A549 (cell line): ENCODE results near the gene TRPV6. TPM values are rescaled to one million over a fixed set of nuclear protein-coding genes. Genes with fewer than 3 reads are reported as not detected.

Source experiments
- ATAC-seq, 2 experiments: fragments of 200-7000 bp in 1 of 2; fragments of >200 bp in 1 of 2; cut with Nextera tagmentation in 1 of 2; cut with Tn5 transposase in 1 of 2; 3 replicates each; pipeline versions ENCODE4 v1.8.0 to v1.9.1; 2018 to 2020; ENCODE audit warnings: mild to moderate bottlenecking in 1 of 2, moderate library complexity in 1 of 2
- CTCF ChIA-PET: fragments of 300-600 bp; sonication (Branson Sonifier 250); formaldehyde crosslinking; extraction: SDS; loops from one replicate; lab custom pipeline; 2021; ENCODE audit warnings: antibody characterized with exemption, inconsistent platforms; lab: Yijun Ruan, JAX
- POLR2A ChIA-PET: fragments of 350-600 bp; formaldehyde crosslinking; extraction: SDS; loops from one replicate; lab custom pipeline; 2021; ENCODE audit warnings: antibody characterized with exemption, inconsistent platforms; lab: Yijun Ruan, JAX
- DNase-seq, 2 experiments: peaks; one replicate each; pipeline versions ENCODE4 v3.0.0 to v3.0.0-alpha.2; 2011 to 2016; ENCODE audit warnings: low read depth in 1 of 2, low spot score in 1 of 2
- FAIRE-seq: peaks from 2 replicates; lab custom pipeline; 2011; peaks lifted over from hg19 to GRCh38; lab: Jason Lieb, UNC
- H3K27ac ChIP-seq, 2 experiments: fragments of >200 bp; sonication (Bioruptor Twin); formaldehyde crosslinking; 3 replicates each; pipeline ENCODE4 v1.5.1; 2016 to 2017
- H3K4me1 ChIP-seq: fragments of >200 bp; sonication (Bioruptor Twin); formaldehyde crosslinking; 3 replicates; pipeline ENCODE4 v1.6.1; 2016
- H3K4me2 ChIP-seq: fragments of >200 bp; sonication (Bioruptor Twin); formaldehyde crosslinking; 3 replicates; pipeline ENCODE4 v1.6.1; 2016
- H3K4me3 ChIP-seq: fragments of >200 bp; sonication (Bioruptor Twin); formaldehyde crosslinking; 3 replicates; pipeline ENCODE4 v1.5.1; 2016
- H3K9me3 ChIP-seq: fragments of >200 bp; sonication (Bioruptor Twin); formaldehyde crosslinking; 3 replicates; pipeline ENCODE4 v1.6.1; 2016
- BCL3 ChIP-seq: fragments of >200 bp; sonication (Bioruptor Twin); formaldehyde crosslinking; IDR thresholded peaks from 3 replicates; pipeline ENCODE4 v1.6.1; 2016
- CEBPB ChIP-seq, 2 experiments: fragments of >200 bp in 1 of 2; sonication (Bioruptor Twin) in 1 of 2; formaldehyde crosslinking in 1 of 2; IDR thresholded peaks; 2 replicates each; pipeline ENCODE4 v1.6.1; 2012 to 2016
- CHD4 ChIP-seq: fragments of 200-600 bp; sonication (generic); IDR thresholded peaks from 2 replicates; pipeline ENCODE4 v1.6.1; 2016; ENCODE audit warnings: antibody characterized with exemption, mild to moderate bottlenecking, borderline replicate concordance
- EHMT2 ChIP-seq: fragments of 200-600 bp; sonication (generic); IDR thresholded peaks from 2 replicates; pipeline ENCODE4 v1.6.1; 2016; ENCODE audit warnings: antibody characterized with exemption, low read depth, mild to moderate bottlenecking, moderate library complexity
- EP300 ChIP-seq, 2 experiments: fragments of >200 bp; sonication (Bioruptor Twin); formaldehyde crosslinking; IDR thresholded peaks; 2 replicates in 1 of 2; 3 replicates in 1 of 2; pipeline ENCODE4 v1.6.1; 2016 to 2017
- FOSB ChIP-seq: fragments of 250-450 bp; sonication (Bioruptor Pico); IDR thresholded peaks from 2 replicates; pipeline ENCODE4 v1.5.0; 2020; ENCODE audit warnings: mild to moderate bottlenecking, moderate library complexity
- HEYL ChIP-seq: fragments of 250-450 bp; sonication (Bioruptor Pico); IDR thresholded peaks from 2 replicates; pipeline ENCODE4 v1.8.0; 2021; ENCODE audit warnings: mild to moderate bottlenecking, moderate library complexity
- HMGXB4 ChIP-seq: fragments of 250-450 bp; sonication (Bioruptor Pico); IDR thresholded peaks from 2 replicates; pipeline ENCODE4 v1.5.0; 2021; ENCODE audit warnings: mild to moderate bottlenecking, moderate library complexity, borderline replicate concordance
- JUN ChIP-seq, 2 experiments: fragments of >200 bp; sonication (Bioruptor Twin); formaldehyde crosslinking; IDR thresholded peaks; 2 replicates in 1 of 2; 3 replicates in 1 of 2; pipeline ENCODE4 v1.6.1; 2016 to 2017
- JUNB ChIP-seq: fragments of >200 bp; sonication (Bioruptor Twin); formaldehyde crosslinking; IDR thresholded peaks from 2 replicates; pipeline ENCODE4 v1.6.1; 2016
- KDM1A ChIP-seq: fragments of 200-600 bp; sonication (generic); IDR thresholded peaks from 2 replicates; pipeline ENCODE4 v1.6.1; 2016; ENCODE audit warnings: low read depth, mild to moderate bottlenecking
- KDM5A ChIP-seq: fragments of 200-600 bp; sonication (generic); IDR thresholded peaks from 2 replicates; pipeline ENCODE4 v1.6.1; 2016; ENCODE audit warnings: antibody characterized with exemption, mild to moderate bottlenecking
- MAX ChIP-seq: IDR thresholded peaks from 2 replicates; pipeline ENCODE4 v1.6.1; 2012
- MAZ ChIP-seq: fragments of 150-350 bp; IDR thresholded peaks from 2 replicates; pipeline ENCODE4 v1.6.1; 2014; ENCODE audit warnings: antibody characterized with exemption, low read depth, low read length, borderline replicate concordance
- NPAS2 ChIP-seq: fragments of 250-450 bp; sonication (Bioruptor Pico); IDR thresholded peaks from 2 replicates; pipeline ENCODE4 v1.8.0; 2022; ENCODE audit warnings: mild to moderate bottlenecking, moderate library complexity, borderline replicate concordance
- NR3C1 ChIP-seq: fragments of >200 bp; sonication (Bioruptor Twin); formaldehyde crosslinking; IDR thresholded peaks from 3 replicates; pipeline ENCODE4 v1.6.1; 2017
- PBX3 ChIP-seq: IDR thresholded peaks from 2 replicates; pipeline ENCODE4 v1.6.1; 2012
- POLR2AphosphoS2 ChIP-seq: conservative IDR thresholded peaks from 2 replicates; pipeline ENCODE4 v1.6.1; 2012; ENCODE audit warnings: low read length, improper control_type of control experiment, inconsistent platforms
- RAD21 ChIP-seq, 2 experiments: fragments of >200 bp in 1 of 2; sonication (Bioruptor Twin) in 1 of 2; formaldehyde crosslinking in 1 of 2; IDR thresholded peaks in 1 of 2; conservative IDR thresholded peaks in 1 of 2; 2 replicates in 1 of 2; 3 replicates in 1 of 2; pipeline ENCODE4 v1.6.1; 2012 to 2018; ENCODE audit warnings: inconsistent platforms in 1 of 2
- RARB ChIP-seq: fragments of 250-450 bp; sonication (Bioruptor Pico); IDR thresholded peaks from 2 replicates; pipeline ENCODE4 v1.8.0; 2021; ENCODE audit warnings: mild to moderate bottlenecking, moderate library complexity
- RCOR1 ChIP-seq: fragments of 150-350 bp; IDR thresholded peaks from 2 replicates; pipeline ENCODE4 v1.6.1; 2014; ENCODE audit warnings: antibody characterized with exemption, low read length, low read depth
- RFX5 ChIP-seq: fragments of 450-650 bp; IDR thresholded peaks from 2 replicates; pipeline ENCODE4 v1.7.1; 2014; ENCODE audit warnings: antibody characterized with exemption, mild to moderate bottlenecking, moderate library complexity
- RNF2 ChIP-seq: fragments of 200-600 bp; sonication (generic); IDR thresholded peaks from 2 replicates; pipeline ENCODE4 v1.6.1; 2016; ENCODE audit warnings: low read depth, mild to moderate bottlenecking, antibody characterized with exemption, moderate library complexity, borderline replicate concordance
- SREBF2 ChIP-seq: fragments of 450-650 bp; IDR thresholded peaks from 2 replicates; pipeline ENCODE4 v1.6.1; 2014; ENCODE audit warnings: mild to moderate bottlenecking, moderate library complexity
- TFCP2L1 ChIP-seq: fragments of 250-450 bp; sonication (Bioruptor Pico); IDR thresholded peaks from 2 replicates; pipeline ENCODE4 v1.5.0; 2021; ENCODE audit warnings: mild to moderate bottlenecking
- ZC3H11A ChIP-seq: fragments of 450-650 bp; IDR thresholded peaks from 2 replicates; pipeline ENCODE4 v1.6.1; 2014; ENCODE audit warnings: antibody characterized with exemption, mild to moderate bottlenecking
- ZFP36 ChIP-seq: fragments of 450-650 bp; IDR thresholded peaks from 2 replicates; pipeline ENCODE4 v1.6.1; 2014; ENCODE audit warnings: borderline replicate concordance; ENCODE audit not compliant: partially characterized antibody
- WGBS: methylation state at CpG from one replicate; pipeline ENCODE4 v1.1.6; 2017; ENCODE audit errors: missing lambda C conversion rate; 5-methylcytosine and 5-hydroxymethylcytosine counted together
- polyA plus RNA-seq, 4 experiments: library from polyadenylated mRNA; depleted of rRNA in 3 of 4; stranded (reverse); fragments of >200 nt; fragmentation: RNase III in 1 of 4; extraction: RNeasy Plus Mini Kit Qiagen cat#74134 plus additional on column Dnase treatment in 1 of 4; gene quantifications; 2 replicates in 3 of 4; 3 replicates in 1 of 4; pipeline ENCODE4 v1.2.3, GENCODE V29; 2011 to 2017

The TRPV6 gene
- polyA plus RNA-seq, 2 of the 4 experiments (the other 2 are of a cell fraction) = not detected

GRCh38 chr7:142868188-142868985 lies 17.2 kb downstream of the TRPV6 start:
- CTCF ChIA-PET = interaction anchor here (0.9 to 1.4 kb wide), 5 partner anchors 14 to 347 kb away, joined by 3 to 5 read pairs (median 3); partner anchors contain the start of gene EPHB6
- POLR2A ChIA-PET = no interaction called here
- ATAC-seq = no peak

GRCh38 chr7:142867398-142868187 lies 18.0 kb downstream of the TRPV6 start:
- CTCF ChIA-PET = interaction anchor here (1.0 to 5.2 kb wide), 12 partner anchors 9 to 331 kb away, joined by 3 to 40 read pairs (median 4); partner anchors contain the start of gene EPHB6
- 66% methylated on average over 12 of the region's 18 CpGs for WGBS

More at GRCh38 chr7:142868188-142868985, 17.2 kb downstream of the TRPV6 start:
- WGBS = 32% methylated on average over 25 of the region's 31 CpGs
- no peak overlapping the region for H3K4me3 ChIP-seq
- H3K9me3 ChIP-seq = no peaks in the 10 kb centered on the region
- FAIRE-seq (no peak), DNase-seq (no peak)
- no peak overlapping the region for H3K4me2 ChIP-seq
- no peak overlapping the region for H3K27ac ChIP-seq
- TF ChIP-seq PBX3 (no peak), HMGXB4 (CRISPR knock-in tag) (no peak), MAX (no peak), RARB (CRISPR knock-in tag) (no peak), NR3C1 (no peak), ZC3H11A (no peak), ZFP36 (no peak), CHD4 (no peak), JUNB (no peak), KDM5A (no peak)
- no peaks in the 10 kb centered on the region for H3K4me1 ChIP-seq

GRCh38 chr7:142867097-142867378 lies 18.5 kb downstream of the TRPV6 start:
- ChIA-PET POLR2A (no interaction called here), CTCF (interaction anchor here (1.0 to 5.2 kb wide), 16 partner anchors 8 to 353 kb away, joined by 3 to 40 read pairs (median 4); partner anchors contain the start of genes EPHB6 and TRPV5)
- Histone ChIP-seq H3K4me2 (no peak overlapping the region), H3K27ac (no peak overlapping the region), H3K9me3 (no peaks in the 10 kb centered on the region), H3K4me3 (no peak overlapping the region), H3K4me1 (no peaks in the 10 kb centered on the region)
- DNase-seq = no peak
- no peak for ATAC-seq
- FAIRE-seq = no peak
- WGBS = 6% methylated on average over 4 of the region's 4 CpGs
- no peak for TF ChIP-seq MAZ
- no peak for TF ChIP-seq BCL3
- no peak for TF ChIP-seq RAD21 (conservative IDR thresholded peaks at IDR 0.05 in 1 of 2, IDR thresholded peaks at IDR 0.05 in 1 of 2)
- TF ChIP-seq CEBPB (IDR thresholded peaks at IDR 0.05) = no peak
- no peak for TF ChIP-seq RNF2
- TF ChIP-seq JUN (IDR thresholded peaks at IDR 0.05) = no peak
- no peak for TF ChIP-seq FOSB (CRISPR knock-in tag)
- no peak for TF ChIP-seq EHMT2
- TF ChIP-seq RFX5 = no peak
- no peak for TF ChIP-seq HEYL (CRISPR knock-in tag)
- no peak for TF ChIP-seq SREBF2
- no peak for TF ChIP-seq NPAS2 (CRISPR knock-in tag)
- no peak for TF ChIP-seq PBX3
- TF ChIP-seq POLR2AphosphoS2 = no peak
- no peak for TF ChIP-seq TFCP2L1 (CRISPR knock-in tag)
- TF ChIP-seq KDM1A = no peak
- no peak for TF ChIP-seq EP300 (IDR thresholded peaks at IDR 0.05)
- TF ChIP-seq RCOR1 = no peak

More at GRCh38 chr7:142867398-142868187, 18.0 kb downstream of the TRPV6 start:
- no peaks in the 10 kb centered on the region for H3K4me1 ChIP-seq
- no peak for FAIRE-seq
- TF ChIP-seq CHD4 (no peak), MAZ (no peak), CEBPB (IDR thresholded peaks at IDR 0.05) (no peak)
- TF ChIP-seq, all 56 proteins: peak for 0
- Histone ChIP-seq H3K4me2 (no peak overlapping the region), H3K9me3 (no peaks in the 10 kb centered on the region), H3K4me3 (no peak overlapping the region), H3K27ac (no peak overlapping the region)
- ATAC-seq (no peak), DNase-seq (no peak)
- POLR2A ChIA-PET = no interaction called here
